Epithelial cell of prostate (primary cell): ENCODE results near the gene GRM4.

Experiments used
- DNase-seq: peaks from one replicate; pipeline ENCODE4 v3.0.0-alpha.2; 2011; ENCODE audit warnings: low read depth, low spot score
- H3K27ac ChIP-seq: fragments of 450-650 bp; 2 replicates; pipeline ENCODE4 v1.5.1; 2017; ENCODE audit warnings: mild to moderate bottlenecking

The GRM4 gene

GRCh38 chr6:34004706-34005105 lies 141.2 kb downstream of the GRM4 start:
- no peak for DNase-seq
- H3K27ac ChIP-seq, result no peak overlapping the region

DNA sequence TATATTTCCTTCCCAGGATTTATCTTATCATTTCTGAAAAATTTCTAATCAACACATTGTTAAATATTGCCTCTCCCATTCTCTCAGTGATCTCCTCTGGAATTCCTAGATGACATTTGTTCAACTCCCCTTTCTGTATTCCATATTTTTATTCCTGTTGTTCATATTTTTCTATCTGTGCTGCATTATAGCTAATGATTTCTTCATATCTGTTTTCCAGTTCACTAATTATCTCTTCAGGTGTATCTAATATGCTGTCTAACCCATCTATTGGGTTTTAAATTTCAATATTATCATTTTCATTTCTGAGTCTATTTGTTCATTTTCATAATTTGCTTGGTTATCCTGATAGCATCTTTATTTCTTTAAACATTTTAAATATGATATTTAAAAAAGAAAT lies 141.9 kb downstream of the GRM4 start:
- no peak overlapping the region for H3K27ac ChIP-seq
- no peak for DNase-seq

DNA sequence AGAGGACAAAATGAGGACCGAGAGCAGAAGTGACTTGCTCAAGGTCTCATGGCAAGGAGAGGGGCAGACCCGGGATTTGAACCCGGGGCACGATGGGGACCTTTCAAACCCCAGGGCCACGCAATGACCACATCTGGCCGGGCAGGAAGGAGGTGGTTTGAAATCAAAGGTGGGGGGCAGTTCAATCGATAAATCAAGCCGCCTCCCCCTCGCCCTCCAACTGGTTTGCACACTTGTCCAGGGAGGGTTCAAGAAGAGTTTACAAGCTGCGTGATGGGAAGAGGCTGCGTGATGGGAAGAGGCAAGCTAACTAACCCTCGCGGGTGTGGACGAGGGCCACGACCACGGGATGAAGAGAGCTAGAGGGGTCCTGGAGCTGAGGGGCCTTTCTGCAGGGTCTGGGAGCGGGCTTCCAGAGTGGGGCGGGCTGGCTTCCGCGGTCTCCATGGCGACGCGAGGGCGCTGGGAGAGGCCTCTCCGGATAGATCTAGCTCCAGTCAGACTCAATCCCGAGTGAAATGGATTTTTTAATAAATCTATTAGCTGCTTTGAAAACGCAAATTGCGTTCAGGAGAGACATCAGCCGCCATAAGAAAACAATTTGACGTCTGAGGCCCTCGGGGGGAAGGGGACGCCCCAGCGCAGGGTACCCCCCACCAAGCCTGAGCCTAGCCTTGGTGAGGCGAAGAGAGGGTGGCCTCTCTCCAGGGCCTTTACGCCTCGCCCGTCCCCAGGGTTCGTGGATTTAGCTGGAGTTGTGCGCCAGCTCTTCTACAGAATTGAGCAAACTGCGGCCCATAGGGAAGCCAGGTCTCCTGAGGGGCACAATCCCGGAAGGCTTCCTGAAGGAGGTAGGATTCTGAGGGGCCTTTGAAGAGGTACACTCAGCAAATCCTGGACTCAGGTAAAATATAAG lies 143.9 kb downstream of the GRM4 start:
- no peak overlapping the region for H3K27ac ChIP-seq
- no peak for DNase-seq

DNA sequence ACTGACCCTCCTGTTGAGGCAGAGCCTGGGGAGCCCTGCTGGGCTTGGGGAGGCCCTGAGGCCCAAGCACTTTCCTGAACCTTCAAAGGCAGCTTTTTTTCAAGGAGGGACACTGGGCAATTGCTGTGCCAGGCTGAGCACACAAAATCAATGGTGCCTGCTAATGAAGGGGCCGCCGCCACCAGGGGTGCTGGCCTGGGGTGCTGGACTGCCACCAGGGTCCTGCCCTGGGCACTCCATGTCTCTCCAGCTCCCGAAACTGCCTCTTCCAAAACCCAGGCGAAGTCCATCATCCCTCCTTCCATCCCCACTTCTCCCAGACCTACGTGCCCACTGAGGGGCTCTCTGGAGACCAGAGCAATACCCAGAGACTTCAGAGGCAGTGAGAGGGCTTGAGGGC lies 145.6 kb downstream of the GRM4 start:
- no peak for DNase-seq
- no peak overlapping the region for H3K27ac ChIP-seq

DNA sequence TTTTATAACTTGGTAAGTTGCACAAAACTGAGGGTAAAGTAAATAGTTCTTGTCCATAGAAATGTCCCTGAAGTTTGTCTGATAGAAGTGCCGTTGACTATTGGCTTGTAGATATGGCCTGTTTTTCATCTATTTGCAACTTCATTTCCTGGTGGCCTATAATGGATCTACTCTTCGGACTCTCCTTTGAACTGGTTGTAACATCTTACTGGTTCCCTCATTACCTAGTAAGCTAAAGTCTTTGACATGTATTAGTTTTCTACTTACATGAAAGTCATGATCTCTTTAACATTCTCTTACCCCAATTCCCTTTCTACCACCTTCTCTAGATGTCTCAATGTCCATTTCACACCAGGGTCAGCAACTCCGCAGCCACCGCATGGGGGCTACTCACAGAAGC lies 146.3 kb downstream of the GRM4 start:
- DNase-seq, result no peak

GRCh38 chr6:33998660-33999059 lies 147.2 kb downstream of the GRM4 start:
- no peak for DNase-seq
- no peak overlapping the region for H3K27ac ChIP-seq

More for the DNA sequence above, 146.3 kb downstream of the GRM4 start:
- no peak overlapping the region for H3K27ac ChIP-seq

GRCh38 chr6:33997265-33997664 lies 148.6 kb downstream of the GRM4 start:
- no peak for DNase-seq
- no peak overlapping the region for H3K27ac ChIP-seq

GRCh38 chr6:33996120-33996475 lies 149.8 kb downstream of the GRM4 start:
- no peak overlapping the region for H3K27ac ChIP-seq
- no peak for DNase-seq

DNA sequence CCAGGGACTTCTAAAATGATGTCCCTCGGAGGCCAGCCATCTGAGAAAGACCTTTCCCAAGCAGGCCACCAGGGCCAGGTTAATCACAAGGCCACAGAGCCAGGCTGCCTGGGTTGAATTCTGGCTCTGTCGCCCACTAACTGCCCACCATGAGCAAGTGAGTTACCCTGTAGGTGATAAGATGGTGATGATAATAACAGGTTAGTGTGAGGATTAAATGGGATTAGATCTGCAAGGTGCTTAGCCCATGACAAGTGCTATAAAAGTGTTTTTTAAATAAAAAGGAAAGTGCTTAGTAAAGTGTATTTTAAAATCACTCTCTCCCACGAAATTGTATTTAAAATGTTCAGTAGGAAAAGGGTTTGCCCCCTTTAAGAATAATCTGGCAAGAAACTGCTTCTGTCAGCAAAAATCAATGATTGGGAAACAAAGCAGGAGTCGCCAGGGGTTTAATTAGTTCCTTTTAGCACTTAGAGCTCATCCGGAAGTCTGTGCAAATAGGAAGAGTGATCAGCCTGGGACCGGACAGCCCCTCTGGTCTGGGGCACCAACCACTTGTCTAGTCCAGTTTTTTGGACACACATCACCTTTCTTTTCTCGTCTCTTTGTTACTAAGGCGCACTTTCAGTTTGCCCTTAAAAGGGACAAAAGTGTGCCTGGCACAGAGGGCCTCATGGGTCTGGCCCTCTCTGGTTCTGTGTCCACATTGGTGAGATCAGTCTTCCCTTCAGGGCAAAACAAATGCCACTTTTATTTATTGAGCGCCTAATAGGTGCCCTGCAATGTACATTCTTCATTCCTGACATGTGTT lies 150.4 kb downstream of the GRM4 start:
- H3K27ac ChIP-seq, result no peak overlapping the region
- no peak for DNase-seq

DNA sequence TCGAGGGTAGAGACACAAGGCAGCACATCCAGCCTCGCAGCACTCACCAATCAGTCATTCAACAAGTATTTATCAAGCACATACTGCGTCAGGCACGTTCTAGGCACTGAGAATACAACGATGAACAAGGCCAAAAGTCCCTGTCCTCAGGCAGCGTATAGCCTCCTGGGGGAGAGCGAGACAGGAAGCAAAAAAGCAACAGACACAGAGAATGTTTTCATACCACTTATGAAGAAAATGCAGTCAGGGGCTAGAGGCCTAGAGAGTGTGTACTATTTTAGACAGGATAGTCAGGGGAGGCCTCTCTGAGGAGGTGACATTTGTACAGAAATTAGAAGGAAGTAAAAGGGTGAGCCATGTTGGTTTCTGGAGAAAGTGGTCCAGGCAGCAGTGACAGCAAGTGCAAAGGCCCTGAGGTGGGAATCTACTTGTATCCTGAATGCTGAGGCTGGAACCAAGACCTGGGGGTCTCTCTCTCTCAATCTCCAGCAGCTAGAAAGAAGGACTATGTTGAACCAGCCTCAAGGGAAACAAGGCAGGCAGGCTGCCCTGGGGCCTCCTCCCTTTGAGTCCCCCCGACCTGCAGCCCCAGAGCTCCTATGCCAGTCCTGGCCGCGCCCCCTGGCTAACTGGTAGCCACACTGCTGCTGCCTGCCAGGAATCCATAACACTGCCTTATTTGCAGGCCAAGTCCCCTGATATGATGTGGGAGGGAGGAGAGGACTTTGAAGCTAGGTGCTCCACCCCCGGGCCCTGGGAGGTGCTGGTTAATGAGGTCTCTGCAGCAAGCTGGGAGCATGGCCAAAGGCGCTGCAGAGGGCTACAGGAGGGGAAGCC lies 151.2 kb downstream of the GRM4 start:
- DNase-seq, result no peak
- H3K27ac ChIP-seq, result no peak overlapping the region

- no peak for DNase-seq
- H3K27ac ChIP-seq, result no peak overlapping the region
Observed at GRCh38 chr6:33993653-33994471, 152.0 kb downstream of the GRM4 start.

GRCh38 chr6:33993091-33993490 lies 152.8 kb downstream of the GRM4 start:
- H3K27ac ChIP-seq, result no peak overlapping the region
- no peak for DNase-seq

DNA sequence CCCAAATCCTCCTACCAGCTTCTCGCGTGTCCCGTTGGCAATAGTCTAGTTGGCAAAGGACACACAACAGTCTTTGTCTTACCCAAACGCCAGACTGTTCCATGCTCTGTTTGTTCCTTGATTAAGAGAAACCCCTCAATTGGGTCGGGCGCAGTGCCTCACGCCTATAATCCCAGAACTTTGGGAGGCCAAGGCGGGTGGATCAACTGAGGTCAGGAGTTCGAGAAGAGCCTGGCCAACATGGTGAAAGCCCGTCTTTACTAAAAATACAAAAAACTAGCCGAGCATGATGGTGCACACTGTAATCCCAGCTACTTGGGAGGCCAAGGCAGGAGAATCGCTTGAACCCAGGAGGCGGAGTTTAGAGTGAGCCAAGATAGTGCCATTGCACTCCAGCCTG lies 153.7 kb downstream of the GRM4 start:
- DNase-seq, result no peak
- no peak overlapping the region for H3K27ac ChIP-seq

DNA sequence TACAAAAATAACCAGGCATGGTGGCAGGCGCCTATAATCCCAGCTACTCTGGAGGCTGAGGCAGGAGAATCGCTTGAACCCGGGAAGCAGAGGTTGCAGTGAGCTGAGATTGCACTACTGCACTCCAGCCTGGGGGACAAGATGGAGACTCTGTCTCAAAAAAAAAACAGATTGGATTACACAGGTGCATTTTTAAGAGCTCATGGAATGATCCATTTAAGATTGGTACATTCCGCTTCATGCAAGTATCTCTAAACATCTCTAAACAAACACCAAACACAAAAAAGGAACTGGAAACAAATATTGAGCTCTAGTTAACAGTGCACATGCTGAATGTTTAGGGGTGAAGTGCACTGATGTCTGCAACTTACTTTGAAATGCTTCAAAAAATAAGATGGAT lies 154.3 kb downstream of the GRM4 start:
- no peak for DNase-seq
- no peak overlapping the region for H3K27ac ChIP-seq

GRCh38 chr6:33990061-33990541 lies 155.8 kb downstream of the GRM4 start:
- DNase-seq, result no peak
- H3K27ac ChIP-seq, result no peak overlapping the region

DNA sequence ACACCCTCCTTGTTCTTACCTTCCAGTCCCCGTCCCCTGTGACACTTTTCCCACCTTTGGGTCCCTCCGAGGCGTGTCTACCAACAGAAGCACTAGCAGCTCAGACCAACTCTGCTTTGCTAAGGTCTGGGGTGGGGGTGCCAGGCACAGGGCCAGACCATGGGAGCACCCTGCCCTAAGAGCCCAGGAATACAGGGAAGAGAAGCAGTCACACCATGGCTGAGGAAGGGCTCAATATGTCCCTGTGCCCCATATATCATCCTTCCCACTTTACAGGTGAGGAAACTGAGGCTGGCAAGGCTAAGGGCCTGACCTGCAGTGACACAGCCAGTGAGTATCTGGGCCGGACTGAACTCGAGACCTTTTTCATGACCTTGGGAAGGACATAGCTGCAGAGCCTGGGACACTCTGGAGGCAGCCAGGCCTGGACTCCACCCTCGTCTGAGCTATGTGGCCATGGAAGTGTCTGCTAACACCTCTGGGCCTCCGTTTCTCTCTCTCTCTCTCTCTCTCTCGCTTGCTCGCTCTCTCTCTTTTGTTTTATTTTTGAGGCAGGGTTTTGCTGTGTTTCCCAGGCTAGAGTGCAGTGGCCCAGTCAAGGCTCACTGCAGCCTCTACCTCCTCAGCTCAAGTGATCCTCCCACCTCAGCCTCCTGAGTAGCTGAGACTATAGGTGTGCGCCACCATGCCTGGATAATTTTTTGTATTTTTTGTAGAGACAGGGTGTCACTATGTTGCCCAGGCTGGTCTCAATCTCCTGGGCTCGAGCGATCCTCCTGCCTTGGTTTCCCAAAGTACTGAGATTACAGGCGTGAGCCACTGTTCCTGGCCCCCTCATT lies 156.7 kb downstream of the GRM4 start:
- no peak for DNase-seq
- no peak overlapping the region for H3K27ac ChIP-seq

DNA sequence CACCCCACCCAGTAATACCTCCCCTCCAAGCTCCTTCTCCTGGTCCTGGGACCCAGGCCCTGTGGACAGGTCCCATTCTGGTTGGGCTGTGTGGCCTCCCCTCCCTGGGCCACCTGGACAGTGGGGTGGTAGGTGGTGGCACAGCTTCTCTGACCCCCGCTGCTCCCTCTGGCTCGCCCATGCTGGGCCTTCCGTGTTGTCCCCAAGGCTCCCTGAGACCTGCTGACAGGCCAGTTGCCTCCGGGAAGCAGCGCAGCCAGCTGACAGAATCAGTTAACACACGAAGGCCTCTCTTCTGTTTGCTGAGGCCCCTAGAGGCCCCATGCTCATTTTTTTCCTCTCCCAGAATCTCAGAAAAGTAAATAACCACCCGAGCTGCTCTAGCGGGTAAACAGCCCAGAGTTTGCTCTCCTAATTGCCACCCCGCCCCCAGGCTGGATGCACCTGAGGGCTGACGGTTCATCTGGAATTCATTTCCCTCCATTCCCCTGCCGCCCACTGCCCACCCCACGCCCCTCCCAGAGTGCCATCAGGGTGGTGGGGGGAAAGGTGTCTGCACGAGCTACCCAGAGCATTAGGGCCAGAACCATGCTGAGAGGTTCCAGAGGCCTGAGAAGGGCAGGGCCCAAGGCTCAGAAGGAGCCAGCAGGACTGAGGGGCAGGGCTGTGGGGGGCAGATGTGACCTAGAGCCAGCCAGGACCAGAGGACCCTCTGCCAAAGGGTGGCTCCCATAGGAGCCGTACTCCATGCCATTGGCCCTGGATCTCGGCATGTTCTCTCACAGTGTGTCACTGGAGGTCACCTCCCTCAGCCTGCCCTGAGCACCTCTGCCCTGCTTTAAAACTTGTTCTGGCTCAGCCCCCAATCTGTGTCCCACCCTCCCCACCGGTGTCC lies 157.5 kb downstream of the GRM4 start:
- no peak for DNase-seq
- H3K27ac ChIP-seq, result no peak overlapping the region

- no peak for DNase-seq
- H3K27ac ChIP-seq, result no peak overlapping the region
Observed at GRCh38 chr6:33987531-33988021, 158.3 kb downstream of the GRM4 start.
